CD4-positive, alpha-beta T cell treated with Interleukin-21 for 1 hour (primary cell): ENCODE measurements around the gene QRSL1.
"Not testable (repeated sequence)": the region's sequence is repeated elsewhere in the genome, so short reads cannot be mapped to it uniquely, and the experiment has no call there.

ENCODE experiments used
- DNase-seq: peaks from one replicate; pipeline ENCODE4 v3.0.0-alpha.2; 2020

Gene QRSL1

GRCh38 chr6:106626485-106626884 is 2.9 kb upstream of the QRSL1 start:
- no peak for DNase-seq

GRCh38 chr6:106627760-106628159 is 1.6 kb upstream of the QRSL1 start:
- not testable (repeated sequence) for DNase-seq

GRCh38 chr6:106628658-106629102 is 698 bp upstream of the QRSL1 start:
- DNase-seq, result no peak

- DNase-seq, result no peak
These were observed 433 bp downstream of the QRSL1 start for GRCh38 chr6:106629859-106630163.

GRCh38 chr6:106630366-106630765 is 988 bp downstream of the QRSL1 start:
- DNase-seq, result no peak

- DNase-seq, result no peak
These were observed 2.0 kb downstream of the QRSL1 start for GRCh38 chr6:106631346-106631745.

- no peak for DNase-seq
These were observed 5.2 kb downstream of the QRSL1 start for GRCh38 chr6:106634565-106634964.

- no peak for DNase-seq
These were observed 7.8 kb downstream of the QRSL1 start for GRCh38 chr6:106637051-106637716.

GRCh38 chr6:106637717-106638341 is 8.5 kb downstream of the QRSL1 start:
- no peak for DNase-seq

- no peak for DNase-seq
These were observed 10.4 kb downstream of the QRSL1 start for GRCh38 chr6:106639812-106640211.

- no peak for DNase-seq
These were observed 13.1 kb downstream of the QRSL1 start for GRCh38 chr6:106642476-106642875.

- no peak for DNase-seq
These were observed 13.7 kb downstream of the QRSL1 start for GRCh38 chr6:106643061-106643460.

GRCh38 chr6:106648651-106649308 is 19.4 kb downstream of the QRSL1 start:
- DNase-seq, result no peak

GRCh38 chr6:106658469-106658868 is 29.1 kb downstream of the QRSL1 start:
- no peak for DNase-seq

- no peak for DNase-seq
These were observed 30.5 kb downstream of the QRSL1 start for GRCh38 chr6:106659859-106660258.

GRCh38 chr6:106662458-106662857 is 33.1 kb downstream of the QRSL1 start:
- no peak for DNase-seq

GRCh38 chr6:106666282-106667021 is 37.1 kb downstream of the QRSL1 start:
- DNase-seq, result no peak

GRCh38 chr6:106667022-106667402 is 37.6 kb downstream of the QRSL1 start:
- no peak for DNase-seq

- DNase-seq, result no peak
These were observed 40.9 kb downstream of the QRSL1 start for GRCh38 chr6:106670236-106670635.

GRCh38 chr6:106671651-106672050 is 42.3 kb downstream of the QRSL1 start:
- DNase-seq, result no peak

GRCh38 chr6:106674541-106675229 is 45.3 kb downstream of the QRSL1 start:
- DNase-seq, result no peak

- DNase-seq, result no peak
These were observed 47.9 kb downstream of the QRSL1 start for GRCh38 chr6:106677282-106677681.

- DNase-seq, result no peak
These were observed 54.6 kb downstream of the QRSL1 start for GRCh38 chr6:106684011-106684410.
